ENCODE measurements around the gene ESRRG.

DNA sequence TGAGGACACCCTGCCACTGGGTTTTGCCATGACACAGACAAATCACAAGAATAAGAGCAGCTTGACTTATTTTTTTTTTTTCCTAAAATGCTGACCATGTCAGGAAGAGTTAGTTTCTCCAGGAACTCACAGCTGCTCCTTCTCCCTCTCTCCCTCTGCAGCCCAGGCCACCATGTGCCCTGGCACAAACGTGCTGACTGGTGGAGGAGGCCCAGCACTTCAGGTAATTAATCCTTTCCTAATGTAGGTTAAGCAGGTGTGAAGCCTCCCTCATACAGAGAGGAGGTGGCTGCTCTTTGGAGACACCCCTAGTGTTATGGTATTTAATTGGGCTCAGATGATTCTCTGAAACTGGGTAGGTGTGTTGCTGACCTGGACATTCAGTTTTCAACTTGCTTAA is 170.2 kb downstream of the ESRRG start:
- TF ChIP-seq, protein P1, sequence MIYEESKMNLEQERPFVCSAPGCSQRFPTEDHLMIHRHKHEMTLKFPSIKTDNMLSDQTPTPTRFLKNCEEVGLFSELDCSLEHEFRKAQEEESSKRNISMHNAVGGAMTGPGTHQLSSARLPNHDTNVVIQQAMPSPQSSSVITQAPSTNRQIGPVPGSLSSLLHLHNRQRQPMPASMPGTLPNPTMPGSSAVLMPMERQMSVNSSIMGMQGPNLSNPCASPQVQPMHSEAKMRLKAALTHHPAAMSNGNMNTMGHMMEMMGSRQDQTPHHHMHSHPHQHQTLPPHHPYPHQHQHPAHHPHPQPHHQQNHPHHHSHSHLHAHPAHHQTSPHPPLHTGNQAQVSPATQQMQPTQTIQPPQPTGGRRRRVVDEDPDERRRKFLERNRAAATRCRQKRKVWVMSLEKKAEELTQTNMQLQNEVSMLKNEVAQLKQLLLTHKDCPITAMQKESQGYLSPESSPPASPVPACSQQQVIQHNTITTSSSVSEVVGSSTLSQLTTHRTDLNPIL (CRISPR knock-in tag; IDR thresholded peaks at IDR 0.05; ENCODE audit: low read depth) = no peak
- TF ChIP-seq ZFP30 (CRISPR knock-in tag; IDR thresholded peaks at IDR 0.05) (no peak), ZFP3 (CRISPR knock-in tag; IDR thresholded peaks at IDR 0.05) (no peak), TCF4 (CRISPR knock-in tag; IDR thresholded peaks at IDR 0.05; ENCODE audit: borderline replicate concordance) (no peak), BACH2 (CRISPR knock-in tag; IDR thresholded peaks at IDR 0.05; ENCODE audit: borderline replicate concordance) (no peak), GLIS3 (CRISPR knock-in tag; IDR thresholded peaks at IDR 0.05) (no peak)
- TF ChIP-seq, protein P2, sequence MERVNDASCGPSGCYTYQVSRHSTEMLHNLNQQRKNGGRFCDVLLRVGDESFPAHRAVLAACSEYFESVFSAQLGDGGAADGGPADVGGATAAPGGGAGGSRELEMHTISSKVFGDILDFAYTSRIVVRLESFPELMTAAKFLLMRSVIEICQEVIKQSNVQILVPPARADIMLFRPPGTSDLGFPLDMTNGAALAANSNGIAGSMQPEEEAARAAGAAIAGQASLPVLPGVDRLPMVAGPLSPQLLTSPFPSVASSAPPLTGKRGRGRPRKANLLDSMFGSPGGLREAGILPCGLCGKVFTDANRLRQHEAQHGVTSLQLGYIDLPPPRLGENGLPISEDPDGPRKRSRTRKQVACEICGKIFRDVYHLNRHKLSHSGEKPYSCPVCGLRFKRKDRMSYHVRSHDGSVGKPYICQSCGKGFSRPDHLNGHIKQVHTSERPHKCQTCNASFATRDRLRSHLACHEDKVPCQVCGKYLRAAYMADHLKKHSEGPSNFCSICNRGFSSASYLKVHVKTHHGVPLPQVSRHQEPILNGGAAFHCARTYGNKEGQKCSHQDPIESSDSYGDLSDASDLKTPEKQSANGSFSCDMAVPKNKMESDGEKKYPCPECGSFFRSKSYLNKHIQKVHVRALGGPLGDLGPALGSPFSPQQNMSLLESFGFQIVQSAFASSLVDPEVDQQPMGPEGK (CRISPR knock-in tag; IDR thresholded peaks at IDR 0.05; ENCODE audit: borderline replicate concordance) = no peak
- TF ChIP-seq, protein P3, sequence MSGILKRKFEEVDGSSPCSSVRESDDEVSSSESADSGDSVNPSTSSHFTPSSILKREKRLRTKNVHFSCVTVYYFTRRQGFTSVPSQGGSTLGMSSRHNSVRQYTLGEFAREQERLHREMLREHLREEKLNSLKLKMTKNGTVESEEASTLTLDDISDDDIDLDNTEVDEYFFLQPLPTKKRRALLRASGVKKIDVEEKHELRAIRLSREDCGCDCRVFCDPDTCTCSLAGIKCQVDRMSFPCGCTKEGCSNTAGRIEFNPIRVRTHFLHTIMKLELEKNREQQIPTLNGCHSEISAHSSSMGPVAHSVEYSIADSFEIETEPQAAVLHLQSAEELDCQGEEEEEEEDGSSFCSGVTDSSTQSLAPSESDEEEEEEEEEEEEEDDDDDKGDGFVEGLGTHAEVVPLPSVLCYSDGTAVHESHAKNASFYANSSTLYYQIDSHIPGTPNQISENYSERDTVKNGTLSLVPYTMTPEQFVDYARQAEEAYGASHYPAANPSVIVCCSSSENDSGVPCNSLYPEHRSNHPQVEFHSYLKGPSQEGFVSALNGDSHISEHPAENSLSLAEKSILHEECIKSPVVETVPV (CRISPR knock-in tag; IDR thresholded peaks at IDR 0.05) = no peak
- TF ChIP-seq, protein P4, sequence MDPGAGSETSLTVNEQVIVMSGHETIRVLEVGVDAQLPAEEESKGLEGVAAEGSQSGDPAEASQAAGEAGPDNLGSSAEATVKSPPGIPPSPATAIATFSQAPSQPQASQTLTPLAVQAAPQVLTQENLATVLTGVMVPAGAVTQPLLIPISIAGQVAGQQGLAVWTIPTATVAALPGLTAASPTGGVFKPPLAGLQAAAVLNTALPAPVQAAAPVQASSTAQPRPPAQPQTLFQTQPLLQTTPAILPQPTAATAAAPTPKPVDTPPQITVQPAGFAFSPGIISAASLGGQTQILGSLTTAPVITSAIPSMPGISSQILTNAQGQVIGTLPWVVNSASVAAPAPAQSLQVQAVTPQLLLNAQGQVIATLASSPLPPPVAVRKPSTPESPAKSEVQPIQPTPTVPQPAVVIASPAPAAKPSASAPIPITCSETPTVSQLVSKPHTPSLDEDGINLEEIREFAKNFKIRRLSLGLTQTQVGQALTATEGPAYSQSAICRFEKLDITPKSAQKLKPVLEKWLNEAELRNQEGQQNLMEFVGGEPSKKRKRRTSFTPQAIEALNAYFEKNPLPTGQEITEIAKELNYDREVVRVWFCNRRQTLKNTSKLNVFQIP (CRISPR knock-in tag; IDR thresholded peaks at IDR 0.05; ENCODE audit: borderline replicate concordance, low read depth) = no peak

Data from SK-N-SH treated with all-trans-retinoic acid at 6 μM for 48 hours (cell line).